ENCODE measurements around the gene ARHGAP6. TPM values are rescaled to one million over a fixed set of nuclear protein-coding genes. Genes with fewer than 3 reads are reported as not detected.

Gene ARHGAP6
- total and polyA plus RNA-seq, 4 donors = 6.0 to 18.2 (median 12.3) TPM

DNA sequence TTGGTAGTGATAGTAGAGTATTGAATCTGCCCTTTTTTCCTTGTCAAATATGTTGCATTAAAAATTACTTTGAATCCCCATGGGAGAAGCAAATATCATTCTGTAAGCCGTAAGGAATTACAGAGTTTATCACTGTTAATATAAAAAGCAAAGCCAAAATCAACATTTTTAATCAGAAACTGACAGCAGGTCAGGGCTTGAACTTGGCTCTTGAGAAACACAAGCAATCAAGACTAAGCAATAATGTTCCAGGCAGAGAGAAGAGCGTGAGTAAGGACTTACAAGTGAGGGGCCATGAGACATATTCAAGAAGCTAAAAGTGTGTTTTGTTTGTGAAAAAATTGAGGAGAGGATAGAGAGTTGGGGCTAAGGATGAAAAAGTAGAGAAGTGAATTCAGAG is 68.2 kb downstream of the ARHGAP6 start:
- Histone ChIP-seq H3K4me1 (ENCODE audit: control insufficient read depth in 5 of 5, insufficient read depth in 5 of 5, low read length in 5 of 5) (no peaks in the 10 kb centered on the region), H3K9me3 (ENCODE audit: control insufficient read depth in 4 of 4, insufficient read depth in 3 of 4, low read length in 3 of 4) (peaks cover 0 to 10% (median 0%) of the 10 kb centered on the region in 4 donors), H3K4me3 (no peak overlapping the region), H3K27ac (ENCODE audit: low read depth in 1 of 2, low read length in 1 of 2) (no peak overlapping the region), H3K36me3 (ENCODE audit: control insufficient read depth in 4 of 4, insufficient read depth in 4 of 4, low read length in 4 of 4) (no peaks in the 10 kb centered on the region), H3K27me3 (ENCODE audit: control insufficient read depth in 3 of 3, insufficient read depth in 3 of 3, low read length in 2 of 3) (peaks cover 0 to 6% (median 5%) of the 10 kb centered on the region in 3 donors), H3K9ac (ENCODE audit: insufficient read depth in 1 of 2, low read length in 2 of 2) (no peak overlapping the region)
- 51 to 80% methylated on average over 2 of the region's 2 CpGs for WGBS, 2 donors
- no peak for DNase-seq
- no peak for ATAC-seq (ENCODE audit: insufficient read depth, low FRiP score)
- TF ChIP-seq, protein P1, sequence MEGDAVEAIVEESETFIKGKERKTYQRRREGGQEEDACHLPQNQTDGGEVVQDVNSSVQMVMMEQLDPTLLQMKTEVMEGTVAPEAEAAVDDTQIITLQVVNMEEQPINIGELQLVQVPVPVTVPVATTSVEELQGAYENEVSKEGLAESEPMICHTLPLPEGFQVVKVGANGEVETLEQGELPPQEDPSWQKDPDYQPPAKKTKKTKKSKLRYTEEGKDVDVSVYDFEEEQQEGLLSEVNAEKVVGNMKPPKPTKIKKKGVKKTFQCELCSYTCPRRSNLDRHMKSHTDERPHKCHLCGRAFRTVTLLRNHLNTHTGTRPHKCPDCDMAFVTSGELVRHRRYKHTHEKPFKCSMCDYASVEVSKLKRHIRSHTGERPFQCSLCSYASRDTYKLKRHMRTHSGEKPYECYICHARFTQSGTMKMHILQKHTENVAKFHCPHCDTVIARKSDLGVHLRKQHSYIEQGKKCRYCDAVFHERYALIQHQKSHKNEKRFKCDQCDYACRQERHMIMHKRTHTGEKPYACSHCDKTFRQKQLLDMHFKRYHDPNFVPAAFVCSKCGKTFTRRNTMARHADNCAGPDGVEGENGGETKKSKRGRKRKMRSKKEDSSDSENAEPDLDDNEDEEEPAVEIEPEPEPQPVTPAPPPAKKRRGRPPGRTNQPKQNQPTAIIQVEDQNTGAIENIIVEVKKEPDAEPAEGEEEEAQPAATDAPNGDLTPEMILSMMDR (IDR thresholded peaks at IDR 0.05; ENCODE audit: control extremely low read depth, extremely low read depth) = no peak

DNA sequence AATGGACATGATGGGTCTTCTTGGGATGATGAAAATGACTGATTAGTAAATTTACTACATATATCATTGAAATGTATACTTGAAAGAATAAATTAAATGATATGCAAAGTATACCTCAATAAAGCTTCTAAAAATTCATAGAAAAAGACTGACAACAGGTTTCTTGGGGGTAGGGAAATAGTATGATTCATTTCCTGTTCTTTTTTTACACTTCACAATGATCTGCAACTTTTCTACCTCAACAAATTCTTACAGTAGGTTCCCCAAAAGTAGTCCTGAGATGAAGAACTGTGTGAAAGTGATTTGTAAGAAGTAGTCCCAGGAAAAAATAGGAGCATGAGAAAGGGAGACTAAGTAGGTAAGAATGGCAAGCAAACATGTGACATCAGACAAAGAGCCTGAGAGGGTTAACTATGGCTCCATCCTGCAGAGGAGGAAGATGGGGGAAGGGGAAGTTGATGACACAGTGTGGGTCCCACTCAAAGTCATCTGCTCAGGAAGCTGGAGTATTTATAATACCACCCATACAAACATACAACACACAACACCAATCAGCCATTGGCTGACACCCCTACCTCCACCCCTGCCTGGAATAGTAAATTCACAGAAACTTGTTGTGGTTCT is 73.9 kb downstream of the ARHGAP6 start:
- no peaks in the 10 kb centered on the region for H3K4me1 ChIP-seq (ENCODE audit: control insufficient read depth in 5 of 5, insufficient read depth in 5 of 5, low read length in 5 of 5)
- no peak overlapping the region for H3K9ac ChIP-seq (ENCODE audit: insufficient read depth in 1 of 2, low read length in 2 of 2)
- ATAC-seq (ENCODE audit: insufficient read depth, low FRiP score) (no peak), DNase-seq (no peak)
- H3K27ac ChIP-seq (ENCODE audit: low read depth in 1 of 2, low read length in 1 of 2) = no peak overlapping the region
- TF ChIP-seq, protein P1 (IDR thresholded peaks at IDR 0.05; ENCODE audit: control extremely low read depth, extremely low read depth) = no peak
- no peak overlapping the region for H3K4me3 ChIP-seq
- no peaks in the 10 kb centered on the region for H3K36me3 ChIP-seq (ENCODE audit: control insufficient read depth in 4 of 4, insufficient read depth in 4 of 4, low read length in 4 of 4)
- peaks cover 0 to 7% (median 5%) of the 10 kb centered on the region in 3 donors for H3K27me3 ChIP-seq (ENCODE audit: control insufficient read depth in 3 of 3, insufficient read depth in 3 of 3, low read length in 2 of 3)
- H3K9me3 ChIP-seq (ENCODE audit: control insufficient read depth in 4 of 4, insufficient read depth in 3 of 4, low read length in 3 of 4) = no peaks in the 10 kb centered on the region

DNA sequence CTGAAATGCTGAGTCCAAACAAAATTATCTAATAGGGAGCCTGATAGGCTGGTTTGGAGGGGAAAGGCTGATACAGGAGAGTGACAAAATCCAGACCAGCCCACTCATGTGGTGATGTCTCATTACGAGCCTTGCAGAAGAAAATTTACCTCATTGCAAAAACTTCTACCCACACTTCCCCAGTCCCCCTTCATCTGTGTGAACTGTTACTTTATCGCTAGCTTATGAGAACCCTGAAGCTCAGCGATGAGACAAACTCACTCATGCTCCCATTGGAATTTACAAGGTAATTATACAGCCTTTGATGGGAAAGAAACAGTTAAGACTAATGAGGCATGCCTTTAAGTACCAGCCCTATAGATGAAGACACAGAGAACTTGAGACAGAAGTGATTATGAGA is 76.1 kb downstream of the ARHGAP6 start:
- Histone ChIP-seq H3K4me3 (no peak overlapping the region), H3K27ac (ENCODE audit: low read depth in 1 of 2, low read length in 1 of 2) (no peak overlapping the region), H3K4me1 (ENCODE audit: control insufficient read depth in 5 of 5, insufficient read depth in 5 of 5, low read length in 5 of 5) (no peaks in the 10 kb centered on the region), H3K9me3 (ENCODE audit: control insufficient read depth in 4 of 4, insufficient read depth in 3 of 4, low read length in 3 of 4) (no peaks in the 10 kb centered on the region), H3K9ac (ENCODE audit: insufficient read depth in 1 of 2, low read length in 2 of 2) (no peak overlapping the region), H3K36me3 (ENCODE audit: control insufficient read depth in 4 of 4, insufficient read depth in 4 of 4, low read length in 4 of 4) (no peaks in the 10 kb centered on the region), H3K27me3 (ENCODE audit: control insufficient read depth in 3 of 3, insufficient read depth in 3 of 3, low read length in 2 of 3) (peaks cover 0 to 7% (median 2%) of the 10 kb centered on the region in 3 donors)
- no peak for ATAC-seq (ENCODE audit: insufficient read depth, low FRiP score)
- DNase-seq = no peak
- 75 to 80% methylated on average over 3 of the region's 3 CpGs for WGBS, 2 donors
- TF ChIP-seq, protein P1 (IDR thresholded peaks at IDR 0.05; ENCODE audit: control extremely low read depth, extremely low read depth) = no peak

DNA sequence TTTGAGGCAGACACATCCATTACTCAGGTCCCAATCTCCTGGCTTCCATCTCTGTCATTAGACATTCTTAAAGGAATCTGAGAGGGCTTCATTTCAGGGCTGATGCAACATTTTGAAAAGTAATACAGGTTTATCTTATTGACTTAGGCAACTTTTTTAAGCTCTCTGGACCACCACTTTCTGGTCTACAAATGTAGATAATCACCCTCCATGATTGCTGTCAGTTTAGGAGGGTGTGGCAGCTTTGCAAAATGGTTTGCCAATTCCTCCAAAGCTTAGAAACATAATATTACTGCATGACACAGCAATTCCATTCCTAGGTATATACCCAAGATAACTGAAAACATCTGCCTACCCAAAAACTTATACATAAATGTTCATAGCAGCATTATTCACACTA is 77.6 kb downstream of the ARHGAP6 start:
- H3K9me3 ChIP-seq (ENCODE audit: control insufficient read depth in 4 of 4, insufficient read depth in 3 of 4, low read length in 3 of 4) = no peaks in the 10 kb centered on the region
- no peak for DNase-seq
- no peak for ATAC-seq (ENCODE audit: insufficient read depth, low FRiP score)
- no peaks in the 10 kb centered on the region for H3K36me3 ChIP-seq (ENCODE audit: control insufficient read depth in 4 of 4, insufficient read depth in 4 of 4, low read length in 4 of 4)
- no peaks in the 10 kb centered on the region for H3K4me1 ChIP-seq (ENCODE audit: control insufficient read depth in 5 of 5, insufficient read depth in 5 of 5, low read length in 5 of 5)
- H3K27me3 ChIP-seq (ENCODE audit: control insufficient read depth in 3 of 3, insufficient read depth in 3 of 3, low read length in 2 of 3) = peaks cover 0 to 12% (median 0%) of the 10 kb centered on the region in 3 donors
- no peak overlapping the region for H3K4me3 ChIP-seq
- no peak overlapping the region for H3K27ac ChIP-seq (ENCODE audit: low read depth in 1 of 2, low read length in 1 of 2)
- TF ChIP-seq, protein P1 (IDR thresholded peaks at IDR 0.05; ENCODE audit: control extremely low read depth, extremely low read depth) = no peak
- H3K9ac ChIP-seq (ENCODE audit: insufficient read depth in 1 of 2, low read length in 2 of 2) = no peak overlapping the region

All from lung (tissue), 12 donors.